Measurements from ENCODE around the gene MLEC. TPM values are rescaled to one million over a fixed set of nuclear protein-coding genes. Genes with fewer than 3 reads are reported as not detected.
A peak's percentile ranks its signal among the peaks of the same experiment; 100 is the strongest.
"Not testable (repeated sequence)": the region's sequence is repeated elsewhere in the genome, so short reads cannot be mapped to it uniquely, and the experiment has no call there.

MLEC gene
- total RNA-seq, 1 experiment from 2014 or later: 107 TPM

DNA sequence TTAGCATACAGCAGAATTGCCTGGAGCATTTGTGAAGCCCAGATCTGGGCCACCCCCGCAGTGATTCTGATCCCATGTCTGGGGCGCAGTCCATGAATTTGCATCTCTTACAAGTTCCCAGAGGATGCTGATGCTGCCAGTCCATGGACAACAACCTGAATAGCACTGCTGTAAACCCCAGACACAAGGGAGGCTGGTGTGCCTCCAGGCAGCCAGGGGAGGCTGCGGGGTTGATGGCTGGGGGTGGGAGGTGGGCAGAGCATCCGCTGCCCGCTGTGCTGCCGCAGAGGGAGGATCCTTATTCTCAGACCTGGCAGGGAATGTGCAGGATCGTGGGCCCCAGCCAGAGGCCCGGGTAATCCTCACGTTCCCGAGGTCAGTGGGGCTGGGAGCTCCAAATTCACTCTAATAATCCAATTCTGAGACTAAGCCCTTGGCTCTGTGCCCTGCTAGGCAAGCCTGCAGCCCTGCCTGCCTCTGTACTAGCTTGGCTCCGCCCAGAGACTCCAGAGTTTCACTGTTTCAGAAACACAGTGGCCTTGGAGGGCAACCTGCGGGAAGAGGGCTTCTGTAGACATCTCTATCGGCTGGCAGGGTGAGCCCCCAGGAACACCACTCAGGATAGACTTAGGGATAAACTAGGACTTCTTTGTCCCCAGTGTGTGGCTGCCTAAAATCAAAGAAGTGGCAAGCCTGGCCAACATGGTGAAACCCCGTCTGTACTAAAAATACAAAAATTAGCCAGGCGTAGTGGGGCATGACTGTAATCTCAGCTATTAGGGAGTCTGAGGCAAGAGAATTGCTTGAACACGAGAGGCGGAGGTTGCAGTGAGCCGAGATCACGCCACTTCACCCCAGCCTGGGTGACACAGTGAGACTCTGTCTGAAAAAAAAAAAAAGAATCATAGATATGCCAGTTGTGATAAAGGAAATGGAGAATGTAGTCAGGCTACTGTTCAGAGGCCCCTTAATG lies 17.8 kb upstream of the MLEC start:
- CTCF ChIA-PET: interaction anchor here (1.1 to 7.3 kb wide), 2 partner anchors 19 to 21 kb away, joined by 5 to 64 read pairs; no protein-coding TSS in a partner anchor
- POLR2A ChIA-PET: interaction anchor here (0.6 kb wide), 1 partner anchor 46 kb away, joined by 3 read pairs; no protein-coding TSS in a partner anchor
- no peaks in the 10 kb centered on the region for H3K27me3 Mint-ChIP-seq (ENCODE audit: insufficient read depth, unreplicated experiment)
- intact Hi-C loops (cut with micrococcal nuclease): no loop called here
- H3K36me3 Mint-ChIP-seq (ENCODE audit: insufficient read depth, unreplicated experiment): no peaks in the 10 kb centered on the region
- no peak overlapping the region for H3K27ac Mint-ChIP-seq (ENCODE audit: low read depth, unreplicated experiment)
- H3K4me1 Mint-ChIP-seq (ENCODE audit: insufficient read depth, unreplicated experiment): no peaks in the 10 kb centered on the region
- no peak overlapping the region for H3K4me3 Mint-ChIP-seq (ENCODE audit: unreplicated experiment)
- no TSS peak for BruUV-seq (replicated peaks)
- H3K9me3 Mint-ChIP-seq (ENCODE audit: unreplicated experiment): no peaks in the 10 kb centered on the region
- TF ChIP-seq, protein P1, sequence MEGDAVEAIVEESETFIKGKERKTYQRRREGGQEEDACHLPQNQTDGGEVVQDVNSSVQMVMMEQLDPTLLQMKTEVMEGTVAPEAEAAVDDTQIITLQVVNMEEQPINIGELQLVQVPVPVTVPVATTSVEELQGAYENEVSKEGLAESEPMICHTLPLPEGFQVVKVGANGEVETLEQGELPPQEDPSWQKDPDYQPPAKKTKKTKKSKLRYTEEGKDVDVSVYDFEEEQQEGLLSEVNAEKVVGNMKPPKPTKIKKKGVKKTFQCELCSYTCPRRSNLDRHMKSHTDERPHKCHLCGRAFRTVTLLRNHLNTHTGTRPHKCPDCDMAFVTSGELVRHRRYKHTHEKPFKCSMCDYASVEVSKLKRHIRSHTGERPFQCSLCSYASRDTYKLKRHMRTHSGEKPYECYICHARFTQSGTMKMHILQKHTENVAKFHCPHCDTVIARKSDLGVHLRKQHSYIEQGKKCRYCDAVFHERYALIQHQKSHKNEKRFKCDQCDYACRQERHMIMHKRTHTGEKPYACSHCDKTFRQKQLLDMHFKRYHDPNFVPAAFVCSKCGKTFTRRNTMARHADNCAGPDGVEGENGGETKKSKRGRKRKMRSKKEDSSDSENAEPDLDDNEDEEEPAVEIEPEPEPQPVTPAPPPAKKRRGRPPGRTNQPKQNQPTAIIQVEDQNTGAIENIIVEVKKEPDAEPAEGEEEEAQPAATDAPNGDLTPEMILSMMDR (IDR thresholded peaks at IDR 0.05; ENCODE audit: unreplicated experiment): no peak
- DNase-seq (ENCODE audit: unreplicated experiment): peak; percentile 48

DNA sequence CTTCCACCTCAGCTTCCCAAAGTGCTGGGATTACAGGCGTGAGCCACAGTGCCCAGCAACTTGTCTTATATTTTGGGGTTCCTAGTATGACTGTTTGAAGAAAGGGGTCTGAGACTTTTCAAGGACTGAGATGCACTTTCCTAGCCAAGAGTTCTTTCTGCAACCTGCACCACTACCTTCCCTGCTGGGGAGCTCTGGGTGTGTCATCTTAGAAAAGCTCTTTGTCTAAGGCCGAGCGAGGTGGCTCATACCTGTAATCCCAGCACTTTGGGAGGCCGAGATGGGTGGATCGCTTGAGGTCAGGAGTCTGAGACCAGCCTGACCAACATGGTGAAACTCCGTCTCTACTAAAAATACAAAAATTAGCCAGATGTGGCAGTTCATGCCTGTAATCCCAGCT lies 16.7 kb upstream of the MLEC start:
- H3K4me3 Mint-ChIP-seq (ENCODE audit: unreplicated experiment); BruUV-seq (replicated peaks); POLR2A ChIA-PET; H3K9me3 Mint-ChIP-seq (ENCODE audit: unreplicated experiment); H3K36me3 Mint-ChIP-seq (ENCODE audit: insufficient read depth, unreplicated experiment); H3K27me3 Mint-ChIP-seq (ENCODE audit: insufficient read depth, unreplicated experiment); H3K4me1 Mint-ChIP-seq (ENCODE audit: insufficient read depth, unreplicated experiment); intact Hi-C loops (cut with micrococcal nuclease); H3K27ac Mint-ChIP-seq (ENCODE audit: low read depth, unreplicated experiment); DNase-seq (ENCODE audit: unreplicated experiment): not testable (repeated sequence)
- CTCF ChIA-PET: interaction anchor here (0.6 to 7.3 kb wide), 4 partner anchors 16 to 34 kb away, joined by 3 to 64 read pairs (median 4); no protein-coding TSS in a partner anchor

DNA sequence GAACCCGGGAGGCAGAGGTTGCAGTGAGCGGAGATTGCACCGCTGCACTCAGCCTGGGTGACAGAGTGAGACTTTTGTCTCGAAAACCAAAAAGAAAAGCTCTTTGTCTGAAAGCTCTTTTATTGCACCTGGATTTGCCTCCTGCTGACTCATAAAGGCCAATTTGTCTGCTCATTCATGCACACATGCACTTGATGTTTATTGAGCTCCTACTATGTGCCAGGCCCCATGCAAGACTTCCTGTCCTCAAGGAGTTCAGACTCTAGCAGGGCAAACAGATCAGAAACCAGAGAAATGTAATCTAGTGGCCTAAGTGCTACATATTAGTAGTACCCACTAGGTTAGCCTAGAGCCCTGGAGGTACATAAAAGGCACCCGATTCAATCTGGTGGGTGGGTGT lies 16.3 kb upstream of the MLEC start:
- Mint-ChIP-seq H3K4me3 (ENCODE audit: unreplicated experiment) (no peak overlapping the region), H3K4me1 (ENCODE audit: insufficient read depth, unreplicated experiment) (no peaks in the 10 kb centered on the region), H3K27ac (ENCODE audit: low read depth, unreplicated experiment) (no peak overlapping the region), H3K36me3 (ENCODE audit: insufficient read depth, unreplicated experiment) (no peaks in the 10 kb centered on the region), H3K9me3 (ENCODE audit: unreplicated experiment) (no peaks in the 10 kb centered on the region), H3K27me3 (ENCODE audit: insufficient read depth, unreplicated experiment) (no peaks in the 10 kb centered on the region)
- POLR2A ChIA-PET: no interaction called here
- no peak for DNase-seq (ENCODE audit: unreplicated experiment)
- CTCF ChIA-PET: interaction anchor here (0.6 to 7.3 kb wide), 2 partner anchors 16 to 22 kb away, joined by 3 to 64 read pairs; no protein-coding TSS in a partner anchor
- TF ChIP-seq, protein P1 (IDR thresholded peaks at IDR 0.05; ENCODE audit: unreplicated experiment): no peak
- intact Hi-C loops (cut with micrococcal nuclease): no loop called here
- no TSS peak for BruUV-seq (replicated peaks)

DNA sequence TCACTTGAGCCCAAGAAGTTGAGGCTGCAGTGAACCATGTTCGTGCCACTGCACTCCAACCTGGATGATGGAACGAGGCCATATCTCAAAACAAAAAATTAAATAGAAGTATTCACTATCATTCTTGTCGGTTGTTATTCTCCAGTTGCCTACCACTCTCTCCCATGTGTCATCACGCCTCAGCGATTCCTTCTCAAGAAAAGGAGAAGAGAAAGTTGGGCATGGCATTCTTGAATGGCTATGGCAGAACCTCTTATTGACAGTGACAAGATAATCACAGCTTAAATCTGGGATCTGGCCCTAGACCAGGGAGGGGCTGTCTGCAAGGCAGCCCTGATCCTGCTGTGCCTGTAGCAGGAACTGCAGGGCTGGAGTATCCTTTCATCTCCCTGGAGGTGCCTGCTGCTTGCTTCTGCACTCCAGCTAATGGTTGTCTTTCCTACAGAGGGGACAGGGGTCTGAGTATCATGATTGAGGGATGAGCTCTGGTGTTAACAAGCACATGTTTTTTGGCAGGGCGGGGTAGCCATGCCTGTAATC lies 12.8 kb upstream of the MLEC start:
- H3K9me3 Mint-ChIP-seq (ENCODE audit: unreplicated experiment): no peaks in the 10 kb centered on the region
- H3K4me3 Mint-ChIP-seq (ENCODE audit: unreplicated experiment): no peak overlapping the region
- DNase-seq (ENCODE audit: unreplicated experiment): no peak
- H3K27me3 Mint-ChIP-seq (ENCODE audit: insufficient read depth, unreplicated experiment): no peaks in the 10 kb centered on the region
- no TSS peak for BruUV-seq (replicated peaks)
- CTCF ChIA-PET: interaction anchor here (0.5 to 2.5 kb wide), 4 partner anchors 9 to 27 kb away, joined by 3 to 9 read pairs (median 4); no protein-coding TSS in a partner anchor
- no peak overlapping the region for H3K27ac Mint-ChIP-seq (ENCODE audit: low read depth, unreplicated experiment)
- no peaks in the 10 kb centered on the region for H3K4me1 Mint-ChIP-seq (ENCODE audit: insufficient read depth, unreplicated experiment)
- POLR2A ChIA-PET: interaction anchor here (0.7 kb wide), 1 partner anchor 10 kb away, joined by 3 read pairs; no protein-coding TSS in a partner anchor
- intact Hi-C loops (cut with micrococcal nuclease): no loop called here
- TF ChIP-seq, protein P1 (IDR thresholded peaks at IDR 0.05; ENCODE audit: unreplicated experiment): no peak
- no peaks in the 10 kb centered on the region for H3K36me3 Mint-ChIP-seq (ENCODE audit: insufficient read depth, unreplicated experiment)
